Suprapubic skin (tissue), 3 donors: Measurements from ENCODE around the gene ZNF446.

Experiments used
- POLR2AphosphoS5 ChIP-seq, 3 donors: sonication (generic); formaldehyde crosslinking; IDR thresholded peaks; one replicate each; pipeline ENCODE4 v1.6.1; 2017; ENCODE audit warnings: antibody characterized with exemption in 3 of 3
- TF ChIP-seq, protein P1 (sequence below), 2 donors: fragments of 200-600 bp in 1 of 2; fragments of 450-650 bp in 1 of 2; sonication (generic) in 1 of 2; IDR thresholded peaks; one replicate each; pipeline ENCODE4 v1.5.1; 2016 to 2019; ENCODE audit warnings: antibody characterized with exemption in 2 of 2, mild to moderate bottlenecking in 1 of 2, moderate library complexity in 1 of 2

DNA sequence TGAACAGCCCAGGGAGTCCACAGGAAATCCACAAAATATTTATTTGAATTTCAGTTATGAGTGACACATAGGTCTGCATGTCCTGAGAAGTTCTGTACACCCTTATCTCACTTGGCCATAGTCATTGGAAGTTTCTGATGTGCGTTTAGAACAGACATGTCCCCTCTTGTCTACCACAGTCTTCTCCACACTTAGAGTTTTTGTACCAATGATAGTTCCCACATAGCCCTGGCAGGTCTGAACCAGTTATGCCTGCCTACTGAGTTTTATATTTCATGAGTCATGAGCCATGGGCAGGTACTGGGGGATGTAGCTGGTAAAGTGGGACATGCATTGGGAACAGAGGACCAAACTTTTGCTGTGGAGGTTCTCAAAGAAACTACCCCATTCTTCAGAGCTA, 47.5 kb upstream of the ZNF446 start:
- TF ChIP-seq POLR2AphosphoS5 (IDR thresholded peaks at IDR 0.05): no peak
- TF ChIP-seq, protein P1, sequence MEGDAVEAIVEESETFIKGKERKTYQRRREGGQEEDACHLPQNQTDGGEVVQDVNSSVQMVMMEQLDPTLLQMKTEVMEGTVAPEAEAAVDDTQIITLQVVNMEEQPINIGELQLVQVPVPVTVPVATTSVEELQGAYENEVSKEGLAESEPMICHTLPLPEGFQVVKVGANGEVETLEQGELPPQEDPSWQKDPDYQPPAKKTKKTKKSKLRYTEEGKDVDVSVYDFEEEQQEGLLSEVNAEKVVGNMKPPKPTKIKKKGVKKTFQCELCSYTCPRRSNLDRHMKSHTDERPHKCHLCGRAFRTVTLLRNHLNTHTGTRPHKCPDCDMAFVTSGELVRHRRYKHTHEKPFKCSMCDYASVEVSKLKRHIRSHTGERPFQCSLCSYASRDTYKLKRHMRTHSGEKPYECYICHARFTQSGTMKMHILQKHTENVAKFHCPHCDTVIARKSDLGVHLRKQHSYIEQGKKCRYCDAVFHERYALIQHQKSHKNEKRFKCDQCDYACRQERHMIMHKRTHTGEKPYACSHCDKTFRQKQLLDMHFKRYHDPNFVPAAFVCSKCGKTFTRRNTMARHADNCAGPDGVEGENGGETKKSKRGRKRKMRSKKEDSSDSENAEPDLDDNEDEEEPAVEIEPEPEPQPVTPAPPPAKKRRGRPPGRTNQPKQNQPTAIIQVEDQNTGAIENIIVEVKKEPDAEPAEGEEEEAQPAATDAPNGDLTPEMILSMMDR (IDR thresholded peaks at IDR 0.05): no peak
